ENCODE results near the gene KY. TPM values are rescaled to one million over a fixed set of nuclear protein-coding genes. Genes with fewer than 3 reads are reported as not detected.

Gene KY
- total and polyA plus RNA-seq, 9 of the 15 experiments (the other 6 are each of a cell fraction or from before 2014, with no cell fraction given): not detected

DNA sequence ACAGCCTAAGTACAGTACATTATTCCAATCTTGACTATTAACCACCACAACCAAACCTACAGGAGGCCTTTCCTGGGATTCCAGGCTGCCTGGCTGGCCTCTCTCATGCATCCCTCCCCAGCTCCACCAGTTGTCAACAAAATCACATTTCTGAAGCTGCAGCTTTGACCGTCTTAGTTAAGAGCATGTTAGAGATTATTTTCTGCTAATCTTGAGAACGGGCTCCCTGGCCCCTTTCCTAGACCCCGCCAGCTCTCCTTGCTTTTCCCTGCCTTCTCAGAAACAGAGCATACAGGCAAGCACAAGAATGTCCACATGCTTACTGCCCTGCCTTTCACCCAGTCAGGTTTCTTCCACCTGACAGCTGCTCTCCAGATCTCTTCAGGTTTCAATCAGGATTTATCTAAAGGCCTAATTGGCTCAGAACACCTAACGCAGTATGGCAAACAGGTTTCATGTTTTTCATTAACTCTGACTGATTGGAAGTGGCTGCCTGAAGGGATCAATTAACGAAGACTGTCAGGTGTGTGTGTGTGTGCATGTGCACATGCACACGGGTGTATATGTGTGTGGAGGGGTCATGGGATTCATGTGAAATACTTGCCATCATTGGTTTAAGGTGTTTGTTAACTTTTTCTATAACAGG, 12.3 kb downstream of the KY start (continued):
- TF ChIP-seq, protein P1, sequence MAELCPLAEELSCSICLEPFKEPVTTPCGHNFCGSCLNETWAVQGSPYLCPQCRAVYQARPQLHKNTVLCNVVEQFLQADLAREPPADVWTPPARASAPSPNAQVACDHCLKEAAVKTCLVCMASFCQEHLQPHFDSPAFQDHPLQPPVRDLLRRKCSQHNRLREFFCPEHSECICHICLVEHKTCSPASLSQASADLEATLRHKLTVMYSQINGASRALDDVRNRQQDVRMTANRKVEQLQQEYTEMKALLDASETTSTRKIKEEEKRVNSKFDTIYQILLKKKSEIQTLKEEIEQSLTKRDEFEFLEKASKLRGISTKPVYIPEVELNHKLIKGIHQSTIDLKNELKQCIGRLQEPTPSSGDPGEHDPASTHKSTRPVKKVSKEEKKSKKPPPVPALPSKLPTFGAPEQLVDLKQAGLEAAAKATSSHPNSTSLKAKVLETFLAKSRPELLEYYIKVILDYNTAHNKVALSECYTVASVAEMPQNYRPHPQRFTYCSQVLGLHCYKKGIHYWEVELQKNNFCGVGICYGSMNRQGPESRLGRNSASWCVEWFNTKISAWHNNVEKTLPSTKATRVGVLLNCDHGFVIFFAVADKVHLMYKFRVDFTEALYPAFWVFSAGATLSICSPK (IDR thresholded peaks at IDR 0.05; ENCODE audit: borderline replicate concordance): no peak
- TF ChIP-seq ATF1 (CRISPR knock-in tag; IDR thresholded peaks at IDR 0.05): no peak
- TF ChIP-seq ATF1 (tag; IDR thresholded peaks at IDR 0.05): no peak

DNA sequence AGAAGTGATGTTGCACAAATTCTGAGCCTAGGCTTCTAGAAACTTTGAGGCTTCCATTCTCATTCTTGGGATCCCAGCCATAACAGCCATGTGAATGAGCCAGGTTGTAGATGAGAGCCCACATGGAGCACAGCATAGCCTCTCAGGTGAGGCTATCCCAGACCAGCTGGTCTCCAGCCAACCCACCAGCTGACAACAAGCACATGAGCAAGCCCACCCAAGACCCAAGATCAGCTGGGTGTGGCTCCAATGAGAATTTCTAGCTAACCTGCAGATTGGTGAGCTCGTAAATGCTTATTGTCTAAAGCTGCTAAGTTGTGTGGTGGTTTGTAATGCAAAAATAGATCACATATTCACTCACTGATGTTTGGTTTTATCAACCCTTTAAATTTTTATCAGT, 14.4 kb downstream of the KY start:
- BruUV-seq (replicated peaks): no TSS peak
- Histone ChIP-seq H3K9me1 (ENCODE audit: control insufficient read depth, insufficient read depth, low read length) (no peaks in the 10 kb centered on the region), H4K20me1 (replicated peaks; ENCODE audit: control insufficient read depth, insufficient read depth, low read length) (no peaks in the 10 kb centered on the region; the same call in 1 of the 2 replicates), H3K36me3 (ENCODE audit: control insufficient read depth, insufficient read depth, low read length) (no peaks in the 10 kb centered on the region), H2AFZ (ENCODE audit: low read depth, low read length) (no peak overlapping the region), H3K27ac (ENCODE audit: extremely low read depth, low read depth, low read length) (no peak overlapping the region), H3K4me3 (no peak overlapping the region), H3K4me2 (ENCODE audit: insufficient read depth, low read length) (no peak overlapping the region), H3K27me3 (ENCODE audit: control insufficient read depth in 2 of 2, insufficient read depth in 2 of 2, low read length in 2 of 2) (peaks cover 0 to 5% of the 10 kb centered on the region in 2 experiments; a peak in 2 of 5 replicates), H3K4me1 (replicated peaks in 1 of 2; ENCODE audit: control insufficient read depth in 2 of 2, insufficient read depth in 2 of 2, low read length in 2 of 2) (no peaks in the 10 kb centered on the region), H3K79me2 (ENCODE audit: control insufficient read depth, insufficient read depth, low read length) (no peaks in the 10 kb centered on the region), H3K9me3 (replicated peaks; ENCODE audit: control insufficient read depth, insufficient read depth, low read depth, low read length) (no peaks in the 10 kb centered on the region), H3K9ac (ENCODE audit: insufficient read depth in 1 of 2, low read depth in 2 of 2, low read length in 2 of 2) (no peak overlapping the region)
- ATAC-seq (no peak), DNase-seq (ENCODE audit: extremely low read depth in 1 of 4, low spot score in 3 of 4) (no peak), FAIRE-seq (no peak)
- ChIA-PET CTCF (ENCODE audit: low intra/inter-chr PET ratio) (no interaction called here), POLR2A (no interaction called here)
- no peak for TF ChIP-seq NCOA6 (IDR thresholded peaks at IDR 0.05)
- TF ChIP-seq, protein P2, sequence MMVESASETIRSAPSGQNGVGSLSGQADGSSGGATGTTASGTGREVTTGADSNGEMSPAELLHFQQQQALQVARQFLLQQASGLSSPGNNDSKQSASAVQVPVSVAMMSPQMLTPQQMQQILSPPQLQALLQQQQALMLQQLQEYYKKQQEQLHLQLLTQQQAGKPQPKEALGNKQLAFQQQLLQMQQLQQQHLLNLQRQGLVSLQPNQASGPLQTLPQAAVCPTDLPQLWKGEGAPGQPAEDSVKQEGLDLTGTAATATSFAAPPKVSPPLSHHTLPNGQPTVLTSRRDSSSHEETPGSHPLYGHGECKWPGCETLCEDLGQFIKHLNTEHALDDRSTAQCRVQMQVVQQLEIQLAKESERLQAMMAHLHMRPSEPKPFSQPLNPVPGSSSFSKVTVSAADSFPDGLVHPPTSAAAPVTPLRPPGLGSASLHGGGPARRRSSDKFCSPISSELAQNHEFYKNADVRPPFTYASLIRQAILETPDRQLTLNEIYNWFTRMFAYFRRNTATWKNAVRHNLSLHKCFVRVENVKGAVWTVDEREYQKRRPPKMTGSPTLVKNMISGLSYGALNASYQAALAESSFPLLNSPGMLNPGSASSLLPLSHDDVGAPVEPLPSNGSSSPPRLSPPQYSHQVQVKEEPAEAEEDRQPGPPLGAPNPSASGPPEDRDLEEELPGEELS (CRISPR knock-in tag; IDR thresholded peaks at IDR 0.05; ENCODE audit: borderline replicate concordance): no peak
- 0% methylated on average over 1 of the region's 1 CpG for WGBS (ENCODE audit: insufficient coverage, low coverage, missing lambda C conversion rate)
- in situ Hi-C loops (cut with MboI) (no loop called here), intact Hi-C loops (cut with micrococcal nuclease) (no loop called here)

Data from K562 (cell line).